NCI-H2107 treated with DMSO at 0.1 percent for 48 hours (cell line): Measurements from ENCODE around the gene MS4A3.
"Not testable (repeated sequence)": the region's sequence is repeated elsewhere in the genome, so short reads cannot be mapped to it uniquely, and the experiment has no call there.

ENCODE experiments used
- DNase-seq: peaks from one replicate; lab custom pipeline; 2025; ENCODE audit not compliant: unreplicated experiment; lab: John Stamatoyannopoulos, UW

MS4A3 gene

DNA sequence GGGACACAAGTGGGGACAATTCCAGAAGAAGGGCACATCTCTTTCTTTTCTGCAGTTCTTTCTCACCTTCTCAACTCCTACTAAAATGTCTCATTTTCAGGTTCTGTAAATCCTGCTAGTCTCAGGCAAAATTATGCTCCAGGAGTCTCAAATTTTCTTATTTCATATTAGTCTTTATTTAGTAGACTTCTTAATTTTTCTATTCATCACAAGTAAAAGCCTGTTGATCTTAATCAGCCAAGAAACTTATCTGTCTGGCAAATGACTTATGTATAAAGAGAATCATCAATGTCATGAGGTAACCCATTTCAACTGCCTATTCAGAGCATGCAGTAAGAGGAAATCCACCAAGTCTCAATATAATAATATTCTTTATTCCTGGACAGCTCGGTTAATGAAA, 31.9 kb downstream of the MS4A3 start, which contains the start of gene MS4A2:
Gene MS4A2 (plus strand): TSS at position 301 of the 400 bp plus-strand sequence. CDS start 102 bp downstream, outside the sequence.
- DNase-seq, result no peak

- no peak for DNase-seq
These were observed 39.1 kb downstream of the MS4A3 start for GRCh38 chr11:60095477-60096120.

- DNase-seq, result no peak
These were observed 40.7 kb downstream of the MS4A3 start for GRCh38 chr11:60097189-60097588.

DNA sequence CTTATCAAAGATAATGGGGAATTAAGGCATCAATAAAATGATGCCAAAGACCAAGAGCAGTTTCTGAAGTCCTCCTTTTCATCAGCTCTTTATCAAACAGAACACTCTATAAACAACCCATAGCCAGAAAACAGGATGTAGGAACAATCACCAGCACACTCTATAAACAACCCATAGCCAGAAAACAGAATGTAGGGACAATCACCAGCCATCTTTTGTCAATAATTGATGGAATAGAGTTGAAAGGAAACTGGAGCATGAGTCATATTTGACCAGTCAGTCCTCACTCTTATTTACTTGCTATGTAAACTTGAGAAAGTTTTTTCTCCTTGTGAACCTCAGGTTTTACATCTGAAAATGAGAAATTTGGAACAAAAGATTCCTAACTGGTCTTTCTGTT, 42.0 kb downstream of the MS4A3 start:
- DNase-seq, result no peak

- DNase-seq, result no peak
These were observed 44.1 kb downstream of the MS4A3 start for GRCh38 chr11:60100516-60100915.

GRCh38 chr11:60101368-60101767, 44.9 kb downstream of the MS4A3 start:
- not testable (repeated sequence) for DNase-seq

GRCh38 chr11:60104471-60105115, 48.1 kb downstream of the MS4A3 start:
- not testable (repeated sequence) for DNase-seq

- DNase-seq, result not testable (repeated sequence)
These were observed 52.2 kb downstream of the MS4A3 start for GRCh38 chr11:60108631-60109030.

- no peak for DNase-seq
These were observed 55.3 kb downstream of the MS4A3 start for GRCh38 chr11:60111793-60112192.

DNA sequence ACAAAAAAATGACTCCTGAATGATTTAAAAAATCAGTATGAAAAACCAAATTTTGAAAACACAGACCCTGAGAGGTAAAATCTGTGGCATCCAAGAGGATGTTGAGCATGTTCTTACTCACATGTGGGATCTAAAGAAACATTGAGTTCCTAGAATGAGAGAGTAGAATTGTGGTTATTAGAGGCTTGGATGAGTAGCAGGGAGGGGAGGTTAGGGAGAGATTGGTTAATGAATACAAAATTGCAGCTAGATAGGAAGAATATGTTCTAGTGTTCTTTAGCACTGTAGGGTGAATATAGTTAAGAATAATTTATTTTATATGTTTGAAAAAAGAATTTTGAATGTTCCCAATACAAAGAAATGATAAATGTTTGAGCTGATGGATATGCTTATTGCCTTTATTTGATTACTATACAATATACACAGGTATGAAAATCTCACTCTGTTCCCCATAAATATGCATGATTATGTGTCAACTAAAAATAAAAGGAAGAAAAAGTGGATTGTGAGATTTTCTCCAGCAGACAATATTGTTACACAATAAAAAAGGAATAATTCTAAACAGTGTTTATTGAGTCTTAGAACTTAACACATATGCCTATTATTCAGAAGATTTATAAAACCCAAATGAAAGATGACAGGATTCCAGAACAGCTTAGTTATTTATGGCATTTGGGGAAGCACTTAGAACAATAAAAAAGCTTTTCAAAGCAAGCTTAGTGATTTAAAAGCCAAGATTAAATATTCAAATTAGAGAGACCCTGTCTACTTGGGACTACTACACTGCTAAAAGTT, 60.7 kb downstream of the MS4A3 start:
- DNase-seq, result no peak

DNA sequence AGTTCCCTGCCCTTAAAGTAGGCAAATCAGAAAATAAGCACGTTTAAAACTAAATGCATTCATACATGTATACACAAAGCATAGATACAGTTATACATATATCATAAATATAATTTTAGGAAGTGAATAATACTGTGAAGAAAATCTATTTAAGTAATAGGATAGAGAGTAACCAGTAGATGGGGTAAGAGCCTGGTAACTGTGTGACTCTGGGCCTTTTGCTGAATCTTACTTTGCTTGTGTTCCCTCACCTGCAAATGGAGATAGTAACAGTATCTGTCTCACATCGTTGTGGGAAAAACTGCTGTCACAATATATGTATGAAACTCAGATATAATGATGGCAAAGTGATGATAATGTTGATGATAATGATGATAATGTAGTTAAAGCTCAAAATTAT, 61.9 kb downstream of the MS4A3 start:
- DNase-seq, result no peak

DNA sequence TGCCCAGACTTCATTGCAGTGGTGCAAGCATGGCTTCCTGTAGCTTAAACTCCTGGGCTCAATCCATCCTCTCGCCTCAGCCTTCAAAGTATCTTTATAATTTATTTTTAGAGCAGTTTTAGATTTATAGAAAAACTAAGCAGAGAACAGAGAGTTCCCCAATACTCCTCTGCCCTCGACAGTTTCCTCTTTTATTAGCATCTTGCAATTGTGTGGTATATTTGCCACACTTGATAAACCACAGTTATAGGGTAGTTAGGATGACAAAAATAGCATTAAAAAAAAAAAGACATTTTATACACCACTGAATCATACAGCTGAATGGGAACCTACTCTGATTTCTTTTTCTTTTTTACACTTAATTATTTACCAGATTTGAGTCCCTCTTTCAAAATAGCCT, 63.2 kb downstream of the MS4A3 start:
- DNase-seq, result no peak
